ENCODE results near the gene TIGD4. TPM values are rescaled to one million over a fixed set of nuclear protein-coding genes. Genes with fewer than 3 reads are reported as not detected.

Gene TIGD4
- total and polyA plus RNA-seq, 2 of the 13 experiments (the other 11 are each of a cell fraction or from before 2014, with no cell fraction given), result 0.15 to 0.62 TPM

DNA sequence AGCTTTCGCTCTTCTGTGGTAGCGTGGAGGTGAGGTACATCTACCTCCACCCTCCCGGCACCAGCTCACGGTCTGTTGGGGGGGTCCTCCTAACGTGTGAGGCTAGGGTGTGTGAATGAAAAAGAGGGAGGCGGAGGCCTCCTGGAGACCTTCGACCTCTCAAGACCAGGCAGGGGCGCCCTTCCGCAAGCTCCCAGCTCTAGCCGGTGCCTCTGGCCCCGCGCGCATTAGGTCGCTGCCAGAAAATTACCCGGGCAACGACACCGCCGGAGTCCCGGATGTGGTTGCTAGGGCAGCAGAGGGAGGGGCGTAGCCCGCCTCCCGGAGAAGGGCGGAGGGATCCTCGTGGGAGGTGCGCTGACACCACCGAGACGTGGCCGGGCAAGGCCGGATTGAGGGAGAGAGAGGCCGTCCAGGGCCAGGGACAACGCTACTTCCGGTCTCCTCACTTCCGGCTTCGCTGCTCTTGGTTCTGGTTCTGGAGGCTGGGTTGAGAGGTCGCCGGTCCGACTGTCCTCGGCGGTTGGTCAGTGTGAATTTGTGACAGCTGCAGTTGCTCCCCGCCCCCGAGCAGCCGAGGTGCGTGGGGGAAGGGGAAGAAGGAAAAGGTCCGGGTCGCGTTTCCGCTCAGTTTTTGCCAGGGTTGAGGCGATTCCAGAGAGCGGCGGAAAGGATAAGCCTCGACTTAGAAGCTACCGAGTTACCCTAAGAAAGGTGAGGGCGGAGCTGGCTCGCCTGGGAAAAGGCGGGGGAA is at the start of gene TIGD4, which contains the start of gene ARFIP1 (continued):
- TF ChIP-seq ZNF235 (CRISPR knock-in tag; IDR thresholded peaks at IDR 0.05; ENCODE audit: borderline replicate concordance) (no peak), SAFB2 (CRISPR knock-in tag; IDR thresholded peaks at IDR 0.05; ENCODE audit: borderline replicate concordance, low read depth) (0 out of 2 replicates have a peak, but pooled peaks have one; percentile 51), ZNF414 (CRISPR knock-in tag; IDR thresholded peaks at IDR 0.05) (peak; percentile 95), NFYB (CRISPR knock-in tag; IDR thresholded peaks at IDR 0.05) (peak; percentile 63), ZNF709 (CRISPR knock-in tag; IDR thresholded peaks at IDR 0.05) (no peak; the same call in 1 of the 2 replicates), TRAFD1 (CRISPR knock-in tag; IDR thresholded peaks at IDR 0.05; ENCODE audit: borderline replicate concordance) (0 out of 2 replicates have a peak, but pooled peaks have one; percentile 38), KIAA2018 (CRISPR knock-in tag; IDR thresholded peaks at IDR 0.05; ENCODE audit: borderline replicate concordance) (no peak; the same call in 1 of the 2 replicates), ZNF333 (CRISPR knock-in tag; IDR thresholded peaks at IDR 0.05; ENCODE audit: borderline replicate concordance) (no peak), HOXD1 (CRISPR knock-in tag; IDR thresholded peaks at IDR 0.05) (peak; percentile 67), SMYD3 (CRISPR knock-in tag; IDR thresholded peaks at IDR 0.05) (0 out of 2 replicates have a peak, but pooled peaks have one; percentile 18)
- TF ChIP-seq, protein P1, sequence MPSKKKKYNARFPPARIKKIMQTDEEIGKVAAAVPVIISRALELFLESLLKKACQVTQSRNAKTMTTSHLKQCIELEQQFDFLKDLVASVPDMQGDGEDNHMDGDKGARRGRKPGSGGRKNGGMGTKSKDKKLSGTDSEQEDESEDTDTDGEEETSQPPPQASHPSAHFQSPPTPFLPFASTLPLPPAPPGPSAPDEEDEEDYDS (CRISPR knock-in tag; IDR thresholded peaks at IDR 0.05), result peak; percentile 83
- TF ChIP-seq, protein P2, sequence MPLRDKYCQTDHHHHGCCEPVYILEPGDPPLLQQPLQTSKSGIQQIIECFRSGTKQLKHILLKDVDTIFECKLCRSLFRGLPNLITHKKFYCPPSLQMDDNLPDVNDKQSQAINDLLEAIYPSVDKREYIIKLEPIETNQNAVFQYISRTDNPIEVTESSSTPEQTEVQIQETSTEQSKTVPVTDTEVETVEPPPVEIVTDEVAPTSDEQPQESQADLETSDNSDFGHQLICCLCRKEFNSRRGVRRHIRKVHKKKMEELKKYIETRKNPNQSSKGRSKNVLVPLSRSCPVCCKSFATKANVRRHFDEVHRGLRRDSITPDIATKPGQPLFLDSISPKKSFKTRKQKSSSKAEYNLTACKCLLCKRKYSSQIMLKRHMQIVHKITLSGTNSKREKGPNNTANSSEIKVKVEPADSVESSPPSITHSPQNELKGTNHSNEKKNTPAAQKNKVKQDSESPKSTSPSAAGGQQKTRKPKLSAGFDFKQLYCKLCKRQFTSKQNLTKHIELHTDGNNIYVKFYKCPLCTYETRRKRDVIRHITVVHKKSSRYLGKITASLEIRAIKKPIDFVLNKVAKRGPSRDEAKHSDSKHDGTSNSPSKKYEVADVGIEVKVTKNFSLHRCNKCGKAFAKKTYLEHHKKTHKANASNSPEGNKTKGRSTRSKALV (CRISPR knock-in tag; IDR thresholded peaks at IDR 0.05), result 0 out of 2 replicates have a peak, but pooled peaks have one; percentile 27
- TF ChIP-seq, protein P3, sequence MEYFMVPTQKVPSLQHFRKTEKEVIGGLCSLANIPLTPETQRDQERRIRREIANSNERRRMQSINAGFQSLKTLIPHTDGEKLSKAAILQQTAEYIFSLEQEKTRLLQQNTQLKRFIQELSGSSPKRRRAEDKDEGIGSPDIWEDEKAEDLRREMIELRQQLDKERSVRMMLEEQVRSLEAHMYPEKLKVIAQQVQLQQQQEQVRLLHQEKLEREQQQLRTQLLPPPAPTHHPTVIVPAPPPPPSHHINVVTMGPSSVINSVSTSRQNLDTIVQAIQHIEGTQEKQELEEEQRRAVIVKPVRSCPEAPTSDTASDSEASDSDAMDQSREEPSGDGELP (IDR thresholded peaks at IDR 0.05; ENCODE audit: borderline replicate concordance, low read depth), result no peak
